GM23338 (cell line): Measurements from ENCODE around the gene PLXNB2. TPM values are rescaled to one million over a fixed set of nuclear protein-coding genes. Genes with fewer than 3 reads are reported as not detected.

Source experiments
- ATAC-seq: fragments of 200-7000 bp; cut with Tn5 transposase; 3 replicates; pipeline ENCODE4 v1.9.1; 2020
- DNase-seq: peaks from one replicate; pipeline ENCODE4 v3.0.0-alpha.2; 2015; ENCODE audit warnings: low spot score
- H2AFZ ChIP-seq: fragments of 200-600 bp; sonication (generic); 2 replicates; pipeline ENCODE4 v1.8.0; 2016; ENCODE audit warnings: antibody characterized with exemption, mild to moderate bottlenecking, moderate library complexity
- H3F3A ChIP-seq: fragments of 200-600 bp; sonication (generic); replicated peaks from 2 replicates; pipeline ENCODE4 v1.8.0; 2017; ENCODE audit warnings: antibody characterized with exemption, mixed run types, low read depth
- H3K27ac ChIP-seq: fragments of 200-600 bp; sonication (generic); 2 replicates; pipeline ENCODE4 v1.6.1; 2016; ENCODE audit warnings: low read depth
- H3K27me3 ChIP-seq: fragments of 200-600 bp; sonication (generic); 2 replicates; pipeline ENCODE4 v1.8.0; 2016; ENCODE audit warnings: mild to moderate bottlenecking, mixed run types, moderate library complexity; ENCODE audit not compliant: insufficient read depth
- H3K36me3 ChIP-seq: fragments of 200-600 bp; sonication (generic); 2 replicates; pipeline ENCODE4 v1.8.0; 2016; ENCODE audit warnings: mild to moderate bottlenecking; ENCODE audit not compliant: insufficient read depth
- H3K4me1 ChIP-seq: fragments of 200-600 bp; sonication (generic); 2 replicates; pipeline ENCODE4 v1.8.0; 2016; ENCODE audit warnings: mild to moderate bottlenecking, moderate library complexity; ENCODE audit not compliant: insufficient read depth
- H3K4me2 ChIP-seq: fragments of 200-600 bp; sonication (generic); 2 replicates; pipeline ENCODE4 v1.7.1; 2017; ENCODE audit warnings: mixed run types
- H3K4me3 ChIP-seq: fragments of 200-600 bp; sonication (generic); 2 replicates; pipeline ENCODE4 v1.6.1; 2016; ENCODE audit warnings: mixed run types
- H3K79me2 ChIP-seq: fragments of 200-600 bp; sonication (generic); replicated peaks from 2 replicates; pipeline ENCODE4 v1.8.0; 2017; ENCODE audit warnings: mild to moderate bottlenecking; ENCODE audit not compliant: insufficient read depth
- H3K9me2 ChIP-seq: fragments of 200-600 bp; sonication (generic); 2 replicates; pipeline ENCODE4 v1.8.0; 2017; ENCODE audit not compliant: insufficient read depth
- H4K20me1 ChIP-seq: fragments of 200-600 bp; sonication (generic); replicated peaks from 2 replicates; pipeline ENCODE4 v1.8.0; 2017; ENCODE audit warnings: mild to moderate bottlenecking; ENCODE audit not compliant: insufficient read depth
- H3K27ac Mint-ChIP-seq: 2 replicates; pipeline ENCODE4 v1.8.0; 2020; ENCODE audit warnings: inconsistent platforms, mild to moderate bottlenecking, moderate library complexity, mixed read lengths
- H3K27me3 Mint-ChIP-seq: 3 replicates; pipeline ENCODE4 v1.8.0; 2022; ENCODE audit warnings: low read depth, mild to moderate bottlenecking, moderate library complexity, mixed read lengths, inconsistent platforms; ENCODE audit not compliant: insufficient read depth, poor library complexity
- H3K36me3 Mint-ChIP-seq: 3 replicates; pipeline ENCODE4 v1.8.0; 2021; ENCODE audit warnings: low read depth, mild to moderate bottlenecking, inconsistent platforms, moderate library complexity, mixed read lengths
- H3K4me1 Mint-ChIP-seq: 3 replicates; pipeline ENCODE4 v1.8.0; 2020; ENCODE audit warnings: mild to moderate bottlenecking, inconsistent platforms, mixed read lengths
- H3K4me3 Mint-ChIP-seq: 3 replicates; pipeline ENCODE4 v1.8.0; 2021; ENCODE audit warnings: moderate library complexity, mild to moderate bottlenecking, inconsistent platforms, mixed read lengths
- H3K9me3 Mint-ChIP-seq: 3 replicates; pipeline ENCODE4 v1.8.0; 2020; ENCODE audit warnings: moderate library complexity, mild to moderate bottlenecking, inconsistent platforms, mixed read lengths
- CREB1 ChIP-seq: fragments of 250-450 bp; sonication (Bioruptor Pico); IDR thresholded peaks from 2 replicates; pipeline ENCODE4 v1.5.0; 2020; ENCODE audit warnings: low read depth, mild to moderate bottlenecking, moderate library complexity
- EZH2 ChIP-seq: fragments of 200-600 bp; sonication (generic); IDR thresholded peaks from one replicate; pipeline ENCODE4 v1.8.0; 2017; ENCODE audit warnings: antibody characterized with exemption, mild to moderate bottlenecking, low read depth; ENCODE audit not compliant: unreplicated experiment
- EZH2phosphoT487 ChIP-seq: fragments of 200-600 bp; sonication (generic); IDR thresholded peaks from one replicate; pipeline ENCODE4 v1.8.1; 2018; ENCODE audit warnings: antibody characterized with exemption; ENCODE audit not compliant: unreplicated experiment
- JUNB ChIP-seq: IDR thresholded peaks from one replicate; pipeline ENCODE4 v1.6.1; 2016; ENCODE audit warnings: antibody characterized with exemption; ENCODE audit not compliant: unreplicated experiment
- NANOG ChIP-seq: IDR thresholded peaks from 2 replicates; pipeline ENCODE4 v1.6.1; 2016; ENCODE audit warnings: antibody characterized with exemption, borderline replicate concordance
- POLR2AphosphoS5 ChIP-seq: IDR thresholded peaks from 2 replicates; pipeline ENCODE4 v1.6.1; 2016; ENCODE audit warnings: antibody characterized with exemption, low read depth
- STAT1 ChIP-seq: IDR thresholded peaks from one replicate; pipeline ENCODE4 v1.6.1; 2016; ENCODE audit warnings: antibody characterized with exemption; ENCODE audit not compliant: unreplicated experiment
- ZNF114 ChIP-seq: fragments of 250-450 bp; sonication (Bioruptor Pico); IDR thresholded peaks from 2 replicates; pipeline ENCODE4 v1.5.0; 2020; ENCODE audit warnings: mild to moderate bottlenecking, moderate library complexity
- ZNF331 ChIP-seq: fragments of 250-450 bp; sonication (Bioruptor Pico); IDR thresholded peaks from 2 replicates; pipeline ENCODE4 v1.5.0; 2020; ENCODE audit warnings: low read depth, mild to moderate bottlenecking, moderate library complexity
- polyA plus RNA-seq: library from polyadenylated mRNA; unstranded; fragments of >200 nt; fragmentation: Nextera tagmentation; extraction: Ambion mirVana; gene quantifications from 2 replicates; pipeline ENCODE4 v1.2.1, GENCODE V29; 2016
- total RNA-seq: library from RNA; depleted of rRNA; stranded (reverse); fragments of >200 nt; shearing (Covaris generic); gene quantifications from 2 replicates; pipeline ENCODE4 v1.2.3, GENCODE V29; 2014
- TF ChIP-seq, protein P1 (sequence below), 2 experiments: fragments of 200-600 bp in 1 of 2; sonication (generic) in 1 of 2; conservative IDR thresholded peaks; 2 replicates each; pipeline versions ENCODE4 v1.5.1 to v1.6.1; 2016 to 2017; ENCODE audit warnings: antibody characterized with exemption in 2 of 2, low read depth in 2 of 2, mild to moderate bottlenecking in 2 of 2, moderate library complexity in 1 of 2
- TF ChIP-seq, protein P2 (sequence below): IDR thresholded peaks from one replicate; pipeline ENCODE4 v1.6.1; 2018; ENCODE audit warnings: antibody characterized with exemption; ENCODE audit not compliant: unreplicated experiment
- TF ChIP-seq, protein P3 (sequence below): fragments of 250-450 bp; sonication (Bioruptor Pico); IDR thresholded peaks from 2 replicates; pipeline ENCODE4 v1.5.0; 2020; ENCODE audit warnings: mild to moderate bottlenecking, moderate library complexity
- TF ChIP-seq, protein P4 (sequence below): IDR thresholded peaks from 2 replicates; pipeline ENCODE4 v1.6.1; 2016; ENCODE audit warnings: antibody characterized with exemption

PLXNB2 gene
- total and polyA plus RNA-seq, 2 experiments from 2014 or later: 29.1 to 66.3 TPM

DNA sequence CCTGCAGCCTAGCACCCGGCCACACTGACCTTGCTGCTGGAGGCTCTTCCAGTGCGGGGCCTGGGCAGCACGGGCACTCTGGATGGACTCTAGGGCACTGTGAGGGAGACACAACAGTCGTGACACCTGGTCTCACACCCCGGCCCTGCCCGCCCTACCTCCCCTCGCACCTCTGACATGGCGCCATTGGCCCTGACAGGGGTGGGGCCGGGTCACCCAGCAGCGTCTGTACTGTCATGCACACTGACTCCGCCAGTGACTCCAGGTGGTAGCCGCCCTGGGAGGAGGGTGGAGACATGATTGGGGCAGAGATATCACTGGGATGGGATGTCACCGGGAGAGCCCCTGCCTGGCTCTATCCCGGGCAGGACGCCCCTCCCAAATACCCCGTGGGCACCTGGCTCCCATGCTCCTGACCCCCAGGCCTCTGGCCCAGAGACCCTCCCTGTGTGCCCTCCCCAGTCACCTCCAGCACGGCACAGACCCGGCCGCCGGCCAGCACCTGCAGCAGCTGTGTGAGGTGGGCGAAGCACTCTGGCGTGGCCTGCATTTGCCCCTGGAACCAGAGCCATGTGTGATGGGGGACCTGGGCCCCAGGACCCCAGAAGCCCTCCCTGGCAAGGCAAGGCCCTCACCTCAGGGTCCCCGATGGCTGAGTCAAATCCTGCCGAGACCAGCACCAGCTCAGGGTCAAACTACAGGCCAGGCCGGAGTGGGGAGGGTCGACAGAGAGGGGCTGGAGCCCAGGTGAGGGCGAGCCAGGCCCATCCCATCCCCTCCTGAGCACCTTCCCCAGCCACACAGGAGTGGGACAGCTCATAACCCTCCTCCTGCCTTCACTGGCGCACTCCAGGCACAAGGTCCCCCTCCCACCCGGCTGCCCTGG lies 59.0 kb downstream of the PLXNB2 start:
- Histone ChIP-seq H3K27me3 (no peaks in the 10 kb centered on the region), H3K27ac (no peak overlapping the region), H2AFZ (no peak overlapping the region), H3K36me3 (no peaks in the 10 kb centered on the region), H3K9me2 (no peaks in the 10 kb centered on the region), H3F3A (peaks cover 6% of the 10 kb centered on the region), H3K79me2 (peaks cover 12% of the 10 kb centered on the region), H3K4me3 (no peak overlapping the region), H3K4me2 (no peak overlapping the region), H3K4me1 (peaks cover 11% of the 10 kb centered on the region), H4K20me1 (peaks cover 3% of the 10 kb centered on the region; the same call in 1 of the 2 replicates)
- TF ChIP-seq CREB1 (CRISPR knock-in tag): no peak
- TF ChIP-seq, protein P1, sequence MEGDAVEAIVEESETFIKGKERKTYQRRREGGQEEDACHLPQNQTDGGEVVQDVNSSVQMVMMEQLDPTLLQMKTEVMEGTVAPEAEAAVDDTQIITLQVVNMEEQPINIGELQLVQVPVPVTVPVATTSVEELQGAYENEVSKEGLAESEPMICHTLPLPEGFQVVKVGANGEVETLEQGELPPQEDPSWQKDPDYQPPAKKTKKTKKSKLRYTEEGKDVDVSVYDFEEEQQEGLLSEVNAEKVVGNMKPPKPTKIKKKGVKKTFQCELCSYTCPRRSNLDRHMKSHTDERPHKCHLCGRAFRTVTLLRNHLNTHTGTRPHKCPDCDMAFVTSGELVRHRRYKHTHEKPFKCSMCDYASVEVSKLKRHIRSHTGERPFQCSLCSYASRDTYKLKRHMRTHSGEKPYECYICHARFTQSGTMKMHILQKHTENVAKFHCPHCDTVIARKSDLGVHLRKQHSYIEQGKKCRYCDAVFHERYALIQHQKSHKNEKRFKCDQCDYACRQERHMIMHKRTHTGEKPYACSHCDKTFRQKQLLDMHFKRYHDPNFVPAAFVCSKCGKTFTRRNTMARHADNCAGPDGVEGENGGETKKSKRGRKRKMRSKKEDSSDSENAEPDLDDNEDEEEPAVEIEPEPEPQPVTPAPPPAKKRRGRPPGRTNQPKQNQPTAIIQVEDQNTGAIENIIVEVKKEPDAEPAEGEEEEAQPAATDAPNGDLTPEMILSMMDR (conservative IDR thresholded peaks at IDR 0.05; ENCODE audit: low read depth in 2 of 2): no peak
- no peak for TF ChIP-seq NANOG
- TF ChIP-seq STAT1: no peak
- TF ChIP-seq ZNF114 (CRISPR knock-in tag): no peak
- TF ChIP-seq JUNB: no peak
- no peak for TF ChIP-seq EZH2phosphoT487
- no peak for TF ChIP-seq ZNF331
- TF ChIP-seq POLR2AphosphoS5: no peak
- TF ChIP-seq, protein P2, sequence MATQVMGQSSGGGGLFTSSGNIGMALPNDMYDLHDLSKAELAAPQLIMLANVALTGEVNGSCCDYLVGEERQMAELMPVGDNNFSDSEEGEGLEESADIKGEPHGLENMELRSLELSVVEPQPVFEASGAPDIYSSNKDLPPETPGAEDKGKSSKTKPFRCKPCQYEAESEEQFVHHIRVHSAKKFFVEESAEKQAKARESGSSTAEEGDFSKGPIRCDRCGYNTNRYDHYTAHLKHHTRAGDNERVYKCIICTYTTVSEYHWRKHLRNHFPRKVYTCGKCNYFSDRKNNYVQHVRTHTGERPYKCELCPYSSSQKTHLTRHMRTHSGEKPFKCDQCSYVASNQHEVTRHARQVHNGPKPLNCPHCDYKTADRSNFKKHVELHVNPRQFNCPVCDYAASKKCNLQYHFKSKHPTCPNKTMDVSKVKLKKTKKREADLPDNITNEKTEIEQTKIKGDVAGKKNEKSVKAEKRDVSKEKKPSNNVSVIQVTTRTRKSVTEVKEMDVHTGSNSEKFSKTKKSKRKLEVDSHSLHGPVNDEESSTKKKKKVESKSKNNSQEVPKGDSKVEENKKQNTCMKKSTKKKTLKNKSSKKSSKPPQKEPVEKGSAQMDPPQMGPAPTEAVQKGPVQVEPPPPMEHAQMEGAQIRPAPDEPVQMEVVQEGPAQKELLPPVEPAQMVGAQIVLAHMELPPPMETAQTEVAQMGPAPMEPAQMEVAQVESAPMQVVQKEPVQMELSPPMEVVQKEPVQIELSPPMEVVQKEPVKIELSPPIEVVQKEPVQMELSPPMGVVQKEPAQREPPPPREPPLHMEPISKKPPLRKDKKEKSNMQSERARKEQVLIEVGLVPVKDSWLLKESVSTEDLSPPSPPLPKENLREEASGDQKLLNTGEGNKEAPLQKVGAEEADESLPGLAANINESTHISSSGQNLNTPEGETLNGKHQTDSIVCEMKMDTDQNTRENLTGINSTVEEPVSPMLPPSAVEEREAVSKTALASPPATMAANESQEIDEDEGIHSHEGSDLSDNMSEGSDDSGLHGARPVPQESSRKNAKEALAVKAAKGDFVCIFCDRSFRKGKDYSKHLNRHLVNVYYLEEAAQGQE: no peak
- TF ChIP-seq, protein P3, sequence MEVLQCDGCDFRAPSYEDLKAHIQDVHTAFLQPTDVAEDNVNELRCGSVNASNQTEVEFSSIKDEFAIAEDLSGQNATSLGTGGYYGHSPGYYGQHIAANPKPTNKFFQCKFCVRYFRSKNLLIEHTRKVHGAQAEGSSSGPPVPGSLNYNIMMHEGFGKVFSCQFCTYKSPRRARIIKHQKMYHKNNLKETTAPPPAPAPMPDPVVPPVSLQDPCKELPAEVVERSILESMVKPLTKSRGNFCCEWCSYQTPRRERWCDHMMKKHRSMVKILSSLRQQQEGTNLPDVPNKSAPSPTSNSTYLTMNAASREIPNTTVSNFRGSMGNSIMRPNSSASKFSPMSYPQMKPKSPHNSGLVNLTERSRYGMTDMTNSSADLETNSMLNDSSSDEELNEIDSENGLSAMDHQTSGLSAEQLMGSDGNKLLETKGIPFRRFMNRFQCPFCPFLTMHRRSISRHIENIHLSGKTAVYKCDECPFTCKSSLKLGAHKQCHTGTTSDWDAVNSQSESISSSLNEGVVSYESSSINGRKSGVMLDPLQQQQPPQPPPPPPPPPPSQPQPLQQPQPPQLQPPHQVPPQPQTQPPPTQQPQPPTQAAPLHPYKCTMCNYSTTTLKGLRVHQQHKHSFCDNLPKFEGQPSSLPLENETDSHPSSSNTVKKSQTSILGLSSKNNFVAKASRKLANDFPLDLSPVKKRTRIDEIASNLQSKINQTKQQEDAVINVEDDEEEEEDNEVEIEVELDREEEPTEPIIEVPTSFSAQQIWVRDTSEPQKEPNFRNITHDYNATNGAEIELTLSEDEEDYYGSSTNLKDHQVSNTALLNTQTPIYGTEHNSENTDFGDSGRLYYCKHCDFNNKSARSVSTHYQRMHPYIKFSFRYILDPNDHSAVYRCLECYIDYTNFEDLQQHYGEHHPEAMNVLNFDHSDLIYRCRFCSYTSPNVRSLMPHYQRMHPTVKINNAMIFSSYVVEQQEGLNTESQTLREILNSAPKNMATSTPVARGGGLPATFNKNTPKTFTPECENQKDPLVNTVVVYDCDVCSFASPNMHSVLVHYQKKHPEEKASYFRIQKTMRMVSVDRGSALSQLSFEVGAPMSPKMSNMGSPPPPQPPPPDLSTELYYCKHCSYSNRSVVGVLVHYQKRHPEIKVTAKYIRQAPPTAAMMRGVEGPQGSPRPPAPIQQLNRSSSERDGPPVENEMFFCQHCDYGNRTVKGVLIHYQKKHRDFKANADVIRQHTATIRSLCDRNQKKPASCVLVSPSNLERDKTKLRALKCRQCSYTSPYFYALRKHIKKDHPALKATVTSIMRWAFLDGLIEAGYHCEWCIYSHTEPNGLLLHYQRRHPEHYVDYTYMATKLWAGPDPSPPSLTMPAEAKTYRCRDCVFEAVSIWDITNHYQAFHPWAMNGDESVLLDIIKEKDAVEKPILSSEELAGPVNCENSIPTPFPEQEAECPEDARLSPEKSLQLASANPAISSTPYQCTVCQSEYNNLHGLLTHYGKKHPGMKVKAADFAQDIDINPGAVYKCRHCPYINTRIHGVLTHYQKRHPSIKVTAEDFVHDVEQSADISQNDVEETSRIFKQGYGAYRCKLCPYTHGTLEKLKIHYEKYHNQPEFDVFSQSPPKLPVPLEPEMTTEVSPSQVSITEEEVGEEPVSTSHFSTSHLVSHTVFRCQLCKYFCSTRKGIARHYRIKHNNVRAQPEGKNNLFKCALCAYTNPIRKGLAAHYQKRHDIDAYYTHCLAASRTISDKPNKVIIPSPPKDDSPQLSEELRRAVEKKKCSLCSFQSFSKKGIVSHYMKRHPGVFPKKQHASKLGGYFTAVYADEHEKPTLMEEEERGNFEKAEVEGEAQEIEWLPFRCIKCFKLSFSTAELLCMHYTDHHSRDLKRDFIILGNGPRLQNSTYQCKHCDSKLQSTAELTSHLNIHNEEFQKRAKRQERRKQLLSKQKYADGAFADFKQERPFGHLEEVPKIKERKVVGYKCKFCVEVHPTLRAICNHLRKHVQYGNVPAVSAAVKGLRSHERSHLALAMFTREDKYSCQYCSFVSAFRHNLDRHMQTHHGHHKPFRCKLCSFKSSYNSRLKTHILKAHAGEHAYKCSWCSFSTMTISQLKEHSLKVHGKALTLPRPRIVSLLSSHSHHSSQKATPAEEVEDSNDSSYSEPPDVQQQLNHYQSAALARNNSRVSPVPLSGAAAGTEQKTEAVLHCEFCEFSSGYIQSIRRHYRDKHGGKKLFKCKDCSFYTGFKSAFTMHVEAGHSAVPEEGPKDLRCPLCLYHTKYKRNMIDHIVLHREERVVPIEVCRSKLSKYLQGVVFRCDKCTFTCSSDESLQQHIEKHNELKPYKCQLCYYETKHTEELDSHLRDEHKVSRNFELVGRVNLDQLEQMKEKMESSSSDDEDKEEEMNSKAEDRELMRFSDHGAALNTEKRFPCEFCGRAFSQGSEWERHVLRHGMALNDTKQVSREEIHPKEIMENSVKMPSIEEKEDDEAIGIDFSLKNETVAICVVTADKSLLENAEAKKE (CRISPR knock-in tag): no peak
- TF ChIP-seq, protein P4, sequence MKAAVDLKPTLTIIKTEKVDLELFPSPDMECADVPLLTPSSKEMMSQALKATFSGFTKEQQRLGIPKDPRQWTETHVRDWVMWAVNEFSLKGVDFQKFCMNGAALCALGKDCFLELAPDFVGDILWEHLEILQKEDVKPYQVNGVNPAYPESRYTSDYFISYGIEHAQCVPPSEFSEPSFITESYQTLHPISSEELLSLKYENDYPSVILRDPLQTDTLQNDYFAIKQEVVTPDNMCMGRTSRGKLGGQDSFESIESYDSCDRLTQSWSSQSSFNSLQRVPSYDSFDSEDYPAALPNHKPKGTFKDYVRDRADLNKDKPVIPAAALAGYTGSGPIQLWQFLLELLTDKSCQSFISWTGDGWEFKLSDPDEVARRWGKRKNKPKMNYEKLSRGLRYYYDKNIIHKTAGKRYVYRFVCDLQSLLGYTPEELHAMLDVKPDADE: no peak
- no peak for TF ChIP-seq EZH2
- DNase-seq: no peak
- H3K27ac Mint-ChIP-seq: no peak overlapping the region
- no peak for ATAC-seq
- H3K4me3 Mint-ChIP-seq: no peak overlapping the region
- peaks cover 12% of the 10 kb centered on the region for H3K27me3 Mint-ChIP-seq
- H3K4me1 Mint-ChIP-seq: peaks cover 18% of the 10 kb centered on the region
- no peaks in the 10 kb centered on the region for H3K9me3 Mint-ChIP-seq
- peaks cover 11% of the 10 kb centered on the region; the same call in 2 of the 3 replicates for H3K36me3 Mint-ChIP-seq
